HepG2 (cell line): Measurements from ENCODE around the gene ZER1. TPM values are rescaled to one million over a fixed set of nuclear protein-coding genes. Genes with fewer than 3 reads are reported as not detected.

Experiments
- ATAC-seq: fragments of 200-7000 bp; cut with Tn5 transposase; 3 replicates; pipeline ENCODE4 v1.9.1; 2020; ENCODE audit warnings: mild to moderate bottlenecking, moderate library complexity
- BruUV-seq: library from RNA; stranded (reverse); fragments of 400-500 nt; replicated peaks from 2 replicates; lab custom pipeline; 2021; lab: Mats Ljungman, UMichigan
- CTCF ChIA-PET: fragments of 300-600 bp; formaldehyde crosslinking; extraction: SDS; loops from one replicate; lab custom pipeline; 2021; ENCODE audit warnings: low total read pairs, inconsistent platforms, low intra/inter-chr PET ratio; lab: Yijun Ruan, JAX
- POLR2A ChIA-PET: fragments of 350-600 bp; sonication (Branson Sonifier 250); formaldehyde crosslinking; loops from one replicate; lab custom pipeline; 2020; ENCODE audit warnings: antibody characterized with exemption, inconsistent platforms; lab: Yijun Ruan, JAX
- DNase-seq: peaks from one replicate; pipeline ENCODE4 v3.0.0-alpha.2; 2015; ENCODE audit warnings: low spot score
- FAIRE-seq: peaks from 3 replicates; lab custom pipeline; 2011; peaks lifted over from hg19 to GRCh38; lab: Jason Lieb, UNC
- H2AFZ ChIP-seq: one replicate; pipeline ENCODE4 v1.6.1; 2011; ENCODE audit warnings: low read length, inconsistent platforms
- H3K27ac ChIP-seq: fragments of 300-600 bp; 3 replicates; pipeline ENCODE4 v1.8.0; 2011; ENCODE audit warnings: mixed run types, mild to moderate bottlenecking, mixed read lengths, low read length, inconsistent platforms; ENCODE audit not compliant: insufficient read depth; ENCODE audit errors: extremely low read length
- H3K27me3 ChIP-seq, 2 experiments: fragments of 200-600 bp in 1 of 2; 2 replicates in 1 of 2; 3 replicates in 1 of 2; pipeline versions ENCODE4 v1.6.0 to v1.8.0; 2011; ENCODE audit warnings: low read length in 2 of 2, mild to moderate bottlenecking in 2 of 2, moderate library complexity in 2 of 2, inconsistent platforms in 1 of 2; ENCODE audit not compliant: insufficient read depth in 2 of 2, control insufficient read depth in 1 of 2
- H3K36me3 ChIP-seq, 2 experiments: fragments of 200-600 bp in 1 of 2; replicated peaks in 1 of 2; 2 replicates in 1 of 2; 3 replicates in 1 of 2; pipeline versions ENCODE4 v1.5.1 to v1.8.0; 2011; ENCODE audit warnings: low read length in 2 of 2, inconsistent platforms in 1 of 2; ENCODE audit not compliant: insufficient read depth in 2 of 2, control insufficient read depth in 1 of 2
- H3K4me1 ChIP-seq: 2 replicates; pipeline ENCODE4 v1.5.1; 2012; ENCODE audit warnings: low read length, inconsistent platforms; ENCODE audit not compliant: insufficient read depth
- H3K4me2 ChIP-seq: 2 replicates; pipeline ENCODE4 v1.6.0; 2011; ENCODE audit warnings: low read depth, low read length, inconsistent platforms
- H3K4me3 ChIP-seq, 3 experiments: fragments of 200-600 bp in 1 of 3; sonication (generic), shearing (Covaris generic) in 1 of 3; replicated peaks in 1 of 3; 2 replicates each; pipeline ENCODE4 v1.5.1; 2011 to 2016; ENCODE audit warnings: low read length in 3 of 3, inconsistent platforms in 2 of 3, low read depth in 2 of 3, mild to moderate bottlenecking in 2 of 3, control low read depth in 1 of 3, mixed read lengths in 1 of 3; ENCODE audit not compliant: insufficient read depth in 1 of 3
- H3K79me2 ChIP-seq: one replicate; pipeline ENCODE4 v1.6.1; 2011; ENCODE audit warnings: low read length, inconsistent platforms; ENCODE audit not compliant: insufficient read depth
- H3K9ac ChIP-seq: 2 replicates; pipeline ENCODE4 v1.6.0; 2011; ENCODE audit warnings: mild to moderate bottlenecking, low read depth, low read length, inconsistent platforms; ENCODE audit not compliant: insufficient read depth
- H3K9me3 ChIP-seq: 2 replicates; pipeline ENCODE4 v1.5.1; 2012; ENCODE audit warnings: mild to moderate bottlenecking, low read length
- H4K20me1 ChIP-seq: 2 replicates; pipeline ENCODE4 v1.6.0; 2011; ENCODE audit warnings: inconsistent platforms, mild to moderate bottlenecking, low read length, moderate library complexity; ENCODE audit not compliant: insufficient read depth
- AGO2 ChIP-seq: fragments of 200-400 bp; formaldehyde crosslinking; optimal IDR thresholded peaks from 2 replicates; pipeline ENCODE3; 2017; ENCODE audit warnings: mild to moderate bottlenecking, low read depth, low read length, moderate library complexity
- CEBPG ChIP-seq: IDR thresholded peaks from 2 replicates; pipeline ENCODE4 v1.6.1; 2016
- EEA1 ChIP-seq: sonication (generic); formaldehyde crosslinking; IDR thresholded peaks from 2 replicates; pipeline ENCODE4 v1.5.1; 2020; ENCODE audit warnings: mild to moderate bottlenecking, missing genetic modification reagents, borderline replicate concordance
- PCBP2 ChIP-seq: fragments of 200-400 bp; formaldehyde crosslinking; optimal IDR thresholded peaks from 2 replicates; pipeline ENCODE3; 2018; ENCODE audit warnings: low read length, low read depth; ENCODE audit not compliant: poor library complexity, severe bottlenecking
- ZNF180 ChIP-seq: sonication (generic); formaldehyde crosslinking; IDR thresholded peaks from 2 replicates; pipeline ENCODE4 v1.4.0; 2020; ENCODE audit warnings: low read depth, missing genetic modification reagents, borderline replicate concordance
- ZNF263 ChIP-seq: sonication (generic); formaldehyde crosslinking; IDR thresholded peaks from 2 replicates; pipeline ENCODE4 v1.4.0; 2020; ENCODE audit warnings: missing genetic modification reagents
- WGBS: methylation state at CpG from one replicate; pipeline ENCODE4 v1.1.6; 2017; ENCODE audit warnings: low lambda C conversion rate; 5-methylcytosine and 5-hydroxymethylcytosine counted together
- in situ Hi-C: cut with HindIII; loops from 2 replicates; pipeline ENCODE4 v1.10.0; 2017; ENCODE audit warnings: low pct_unique_long_range_greater_than_20kb; ENCODE audit not compliant: extremely low pct_ligation_motif_present
- intact Hi-C: fragments of 100-400 bp; cut with micrococcal nuclease; formaldehyde crosslinking; loops from one replicate; pipeline ENCODE4 v1.10.0; 2022; ENCODE audit not compliant: unreplicated experiment
- polyA plus RNA-seq, 8 experiments: library from polyadenylated mRNA; depleted of rRNA in 3 of 8; stranded (reverse) in 7 of 8; unstranded in 1 of 8; fragments of >200 nt; fragmentation: Illumina TruSeq in 4 of 8; extraction: Trizol in 4 of 8; gene quantifications; 2 replicates each; pipeline versions ENCODE4 v1.2.1 to v1.2.3, GENCODE V29; 2011 to 2016; ENCODE audit warnings: low read depth in 4 of 8, missing spikeins in 1 of 8, mixed read lengths in 1 of 8; ENCODE audit not compliant: insufficient read depth in 1 of 8
- total RNA-seq, 5 experiments: library from RNA; depleted of rRNA; stranded (reverse); fragments of >200 nt; fragmentation: Illumina TruSeq; extraction: Trizol; gene quantifications; 2 replicates each; pipeline ENCODE4 v1.2.3, GENCODE V29; 2016; ENCODE audit warnings: low read depth in 1 of 5
- TF ChIP-seq, protein P1 (sequence below): sonication (generic); formaldehyde crosslinking; IDR thresholded peaks from 2 replicates; pipeline ENCODE4 v1.4.0; 2020; ENCODE audit warnings: missing genetic modification reagents

ZER1 gene
- total and polyA plus RNA-seq, 2 of the 13 experiments (the other 11 are each of a cell fraction or from before 2014, with no cell fraction given), result 7.7 to 40.0 TPM

DNA sequence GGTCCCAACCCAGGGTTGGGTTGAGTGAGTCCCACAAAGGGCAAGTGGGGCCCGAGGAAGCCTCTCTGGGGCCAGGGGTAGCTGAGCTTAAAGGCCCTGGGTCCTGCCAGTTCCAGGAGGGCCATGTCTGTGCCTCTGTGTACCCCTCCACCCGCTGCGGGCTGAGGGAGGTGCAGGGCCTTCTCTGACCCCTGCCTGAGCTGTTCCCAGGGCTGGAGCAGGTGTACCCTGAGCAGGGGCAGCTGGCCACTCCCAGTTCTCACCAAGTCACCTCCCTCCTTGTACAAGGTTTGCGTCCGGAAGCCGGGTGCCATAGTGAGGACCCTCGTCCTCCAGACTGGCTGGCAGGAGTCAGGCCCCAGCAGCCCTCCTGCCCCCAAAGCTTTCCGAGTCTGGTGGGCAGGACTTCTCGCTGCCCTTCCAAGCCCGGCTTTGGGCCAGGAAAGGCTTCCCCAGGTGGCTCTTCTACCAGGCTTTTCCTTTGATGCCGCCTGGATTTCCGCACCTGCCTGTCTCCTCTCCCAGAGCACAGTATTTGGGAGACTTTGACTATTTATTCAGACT is 37.4 kb upstream of the ZER1 start:
- in situ Hi-C loops, result no loop called here
- CTCF ChIA-PET, result no interaction called here
- H3K36me3 ChIP-seq, result peaks cover 6 to 23% of the 10 kb centered on the region in 2 experiments; a peak in 4 of 5 replicates
- no peak for TF ChIP-seq EEA1
- no peak for TF ChIP-seq CEBPG (CRISPR knock-in tag)
- no peak for TF ChIP-seq ZNF180 (CRISPR knock-in tag)
- peak; percentile 60 for TF ChIP-seq AGO2
- no peak for TF ChIP-seq PCBP2
- TF ChIP-seq, all 625 proteins: peak for 1
- Histone ChIP-seq H3K4me1 (no peaks in the 10 kb centered on the region), H4K20me1 (no peaks in the 10 kb centered on the region), H3K4me3 (no peak overlapping the region), H3K27ac (no peak overlapping the region), H3K79me2 (no peaks in the 10 kb centered on the region), H3K9ac (no peak overlapping the region), H2AFZ (no peak overlapping the region), H3K27me3 (no peaks in the 10 kb centered on the region), H3K4me2 (no peak overlapping the region), H3K9me3 (no peaks in the 10 kb centered on the region)
- 87% methylated on average over 10 of the region's 12 CpGs for WGBS
- POLR2A ChIA-PET, result interaction anchor here (2.7 kb wide), 1 partner anchor 9 kb away, joined by 11 read pairs; the partner anchor contains the start of gene ENDOG
- intact Hi-C loops, result no loop called here
- ATAC-seq (peak; percentile 31; the same call in 2 of the 3 replicates), DNase-seq (no peak), FAIRE-seq (no peak)
- no TSS peak for BruUV-seq

DNA sequence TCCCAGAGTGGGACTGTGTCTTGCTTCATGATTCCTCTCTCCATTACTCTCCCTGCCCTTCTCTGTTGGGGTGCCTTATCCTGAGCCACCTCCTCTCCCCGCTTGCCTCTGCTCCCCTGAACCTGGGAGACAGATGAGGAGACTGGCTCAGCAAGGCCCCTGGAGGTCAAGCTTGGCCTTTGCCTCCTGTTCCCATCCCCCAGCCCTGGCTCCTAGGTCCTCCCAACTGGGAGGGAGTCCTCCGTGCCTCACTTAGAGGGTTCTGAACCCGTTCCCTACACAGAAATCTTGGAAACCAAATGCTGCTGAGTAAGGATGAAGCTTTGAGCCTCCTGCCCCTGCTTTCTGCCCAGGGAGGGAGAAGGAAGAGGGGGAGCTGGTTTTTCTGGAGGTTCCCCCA is 36.8 kb upstream of the ZER1 start:
- Histone ChIP-seq H4K20me1 (no peaks in the 10 kb centered on the region), H3K27me3 (no peaks in the 10 kb centered on the region), H3K9ac (no peak overlapping the region), H3K4me2 (no peak overlapping the region), H3K79me2 (no peaks in the 10 kb centered on the region), H2AFZ (no peak overlapping the region), H3K27ac (no peak overlapping the region), H3K4me3 (no peak overlapping the region), H3K9me3 (no peaks in the 10 kb centered on the region), H3K4me1 (no peaks in the 10 kb centered on the region), H3K36me3 (peaks cover 8 to 29% of the 10 kb centered on the region in 2 experiments; a peak in 4 of 5 replicates)
- WGBS, result 87% methylated on average over 1 of the region's 3 CpGs
- no peak for DNase-seq
- ChIA-PET CTCF (no interaction called here), POLR2A (interaction anchor here (2.7 kb wide), 1 partner anchor 10 kb away, joined by 11 read pairs; the partner anchor contains the start of gene ENDOG)
- TF ChIP-seq, protein P1, sequence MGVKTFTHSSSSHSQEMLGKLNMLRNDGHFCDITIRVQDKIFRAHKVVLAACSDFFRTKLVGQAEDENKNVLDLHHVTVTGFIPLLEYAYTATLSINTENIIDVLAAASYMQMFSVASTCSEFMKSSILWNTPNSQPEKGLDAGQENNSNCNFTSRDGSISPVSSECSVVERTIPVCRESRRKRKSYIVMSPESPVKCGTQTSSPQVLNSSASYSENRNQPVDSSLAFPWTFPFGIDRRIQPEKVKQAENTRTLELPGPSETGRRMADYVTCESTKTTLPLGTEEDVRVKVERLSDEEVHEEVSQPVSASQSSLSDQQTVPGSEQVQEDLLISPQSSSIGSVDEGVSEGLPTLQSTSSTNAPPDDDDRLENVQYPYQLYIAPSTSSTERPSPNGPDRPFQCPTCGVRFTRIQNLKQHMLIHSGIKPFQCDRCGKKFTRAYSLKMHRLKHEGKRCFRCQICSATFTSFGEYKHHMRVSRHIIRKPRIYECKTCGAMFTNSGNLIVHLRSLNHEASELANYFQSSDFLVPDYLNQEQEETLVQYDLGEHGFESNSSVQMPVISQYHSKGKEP, result no peak
- TF ChIP-seq ZNF263 (CRISPR knock-in tag), result peak; percentile 75
- in situ Hi-C loops (no loop called here), intact Hi-C loops (no loop called here)
- no peak for ATAC-seq
- no TSS peak for BruUV-seq
- no peak for FAIRE-seq
